Stimulated activated CD4-positive, alpha-beta T cell treated with anti-CD3 and anti-CD28 coated beads, Interleukin-1b, Interleukin-23, amount 100 ng/mL, for 48 hours (primary cell): ENCODE measurements around the gene GUF1.

Source experiments
- DNase-seq: peaks from one replicate; pipeline ENCODE4 v3.0.0-alpha.2; 2020

Gene GUF1

GRCh38 chr4:44678094-44679041 is at the start of gene GUF1:
Gene GUF1 (plus strand): TSS chr4:44678420. CDS start chr4:44678623, 203 bp downstream.
- DNase-seq = peak; percentile 89

GRCh38 chr4:44629280-44629866 is 48.8 kb upstream of the GUF1 start:
- DNase-seq = peak; percentile 25

- no peak for DNase-seq
Observed at GRCh38 chr4:44632089-44632488, 46.1 kb upstream of the GUF1 start.

- no peak for DNase-seq
Observed at GRCh38 chr4:44632733-44633132, 45.5 kb upstream of the GUF1 start.

- no peak for DNase-seq
Observed at GRCh38 chr4:44638091-44638490, 40.1 kb upstream of the GUF1 start.

GRCh38 chr4:44646151-44646550 is 32.1 kb upstream of the GUF1 start:
- DNase-seq = no peak

- DNase-seq = no peak
Observed at GRCh38 chr4:44651425-44651824, 26.8 kb upstream of the GUF1 start, which contains the start of gene YIPF7. Gene YIPF7 (minus strand): TSS chr4:44651625. CDS start chr4:44650100, 1,525 bp downstream.

- no peak for DNase-seq
Observed at GRCh38 chr4:44652002-44652401, 26.2 kb upstream of the GUF1 start.

- DNase-seq = no peak
Observed at GRCh38 chr4:44660396-44660795, 17.8 kb upstream of the GUF1 start.

- DNase-seq = no peak
Observed at GRCh38 chr4:44661940-44662622, 16.1 kb upstream of the GUF1 start.

GRCh38 chr4:44662623-44663005 is 15.6 kb upstream of the GUF1 start:
- no peak for DNase-seq

GRCh38 chr4:44663539-44664263 is 14.5 kb upstream of the GUF1 start:
- DNase-seq = no peak

GRCh38 chr4:44668526-44668925 is 9.7 kb upstream of the GUF1 start:
- DNase-seq = no peak

- no peak for DNase-seq
Observed at GRCh38 chr4:44670506-44671199, 7.6 kb upstream of the GUF1 start.

- no peak for DNase-seq
Observed at GRCh38 chr4:44671636-44672035, 6.6 kb upstream of the GUF1 start.

GRCh38 chr4:44674471-44674870 is 3.7 kb upstream of the GUF1 start:
- no peak for DNase-seq

GRCh38 chr4:44675366-44675765 is 2.9 kb upstream of the GUF1 start:
- no peak for DNase-seq

- no peak for DNase-seq
Observed at GRCh38 chr4:44679060-44679459, 840 bp downstream of the GUF1 start.

GRCh38 chr4:44684648-44685047 is 6.4 kb downstream of the GUF1 start:
- DNase-seq = no peak

- DNase-seq = no peak
Observed at GRCh38 chr4:44700427-44700826, 22.2 kb downstream of the GUF1 start.

- DNase-seq = no peak
Observed at GRCh38 chr4:44701037-44701436, 22.8 kb downstream of the GUF1 start.

- DNase-seq = no peak
Observed at GRCh38 chr4:44704673-44705072, 26.5 kb downstream of the GUF1 start.
